Cardiac fibroblast (primary cell): ENCODE results near the gene RELT.

Experiments
- DNase-seq, 2 donors: peaks; one replicate each; pipeline versions ENCODE4 v3.0.0 to v3.0.0-alpha.2; 2010; ENCODE audit warnings: low read depth in 2 of 2
- H3K4me3 ChIP-seq, 2 donors: replicated peaks in 1 of 2; 1 replicate in 1 of 2; 2 replicates in 1 of 2; pipeline ENCODE4 v1.5.1; 2011; ENCODE audit warnings: low read depth in 2 of 2, low read length in 2 of 2, mild to moderate bottlenecking in 2 of 2, moderate library complexity in 1 of 2
- CTCF ChIP-seq: IDR thresholded peaks from one replicate; pipeline ENCODE4 v1.5.1; 2011; ENCODE audit warnings: low read depth, mild to moderate bottlenecking, low read length, inconsistent platforms

Gene RELT

GRCh38 chr11:73398721-73399120 is 22.5 kb downstream of the RELT start:
- H3K4me3 ChIP-seq, result no peak overlapping the region
- no peak for TF ChIP-seq CTCF

GRCh38 chr11:73399159-73399590 is 23.0 kb downstream of the RELT start:
- no peak overlapping the region for H3K4me3 ChIP-seq
- DNase-seq, result peak; percentile 39 to 43
- TF ChIP-seq CTCF, result no peak

More at GRCh38 chr11:73398721-73399120, 22.5 kb downstream of the RELT start:
- DNase-seq, result no peak

- TF ChIP-seq CTCF, result no peak
- H3K4me3 ChIP-seq, result no peak overlapping the region
- no peak for DNase-seq
Observed at GRCh38 chr11:73399636-73400035, 23.4 kb downstream of the RELT start.

GRCh38 chr11:73400293-73400692 is 24.1 kb downstream of the RELT start:
- no peak for TF ChIP-seq CTCF

GRCh38 chr11:73401217-73401923 is 25.2 kb downstream of the RELT start:
- DNase-seq, result peak in 1 of 2 donors; percentile 35
- H3K4me3 ChIP-seq, result no peak overlapping the region
- no peak for TF ChIP-seq CTCF

More at GRCh38 chr11:73400293-73400692, 24.1 kb downstream of the RELT start:
- no peak for DNase-seq
- H3K4me3 ChIP-seq, result no peak overlapping the region

- H3K4me3 ChIP-seq, result no peak overlapping the region
- DNase-seq, result peak in 1 of 2 donors; percentile 27
- TF ChIP-seq CTCF, result no peak
Observed at GRCh38 chr11:73401924-73402833, 26.0 kb downstream of the RELT start.
